Measurements from ENCODE around the gene CHAMP1. TPM values are rescaled to one million over a fixed set of nuclear protein-coding genes. Genes with fewer than 3 reads are reported as not detected.

The CHAMP1 gene, protein sequence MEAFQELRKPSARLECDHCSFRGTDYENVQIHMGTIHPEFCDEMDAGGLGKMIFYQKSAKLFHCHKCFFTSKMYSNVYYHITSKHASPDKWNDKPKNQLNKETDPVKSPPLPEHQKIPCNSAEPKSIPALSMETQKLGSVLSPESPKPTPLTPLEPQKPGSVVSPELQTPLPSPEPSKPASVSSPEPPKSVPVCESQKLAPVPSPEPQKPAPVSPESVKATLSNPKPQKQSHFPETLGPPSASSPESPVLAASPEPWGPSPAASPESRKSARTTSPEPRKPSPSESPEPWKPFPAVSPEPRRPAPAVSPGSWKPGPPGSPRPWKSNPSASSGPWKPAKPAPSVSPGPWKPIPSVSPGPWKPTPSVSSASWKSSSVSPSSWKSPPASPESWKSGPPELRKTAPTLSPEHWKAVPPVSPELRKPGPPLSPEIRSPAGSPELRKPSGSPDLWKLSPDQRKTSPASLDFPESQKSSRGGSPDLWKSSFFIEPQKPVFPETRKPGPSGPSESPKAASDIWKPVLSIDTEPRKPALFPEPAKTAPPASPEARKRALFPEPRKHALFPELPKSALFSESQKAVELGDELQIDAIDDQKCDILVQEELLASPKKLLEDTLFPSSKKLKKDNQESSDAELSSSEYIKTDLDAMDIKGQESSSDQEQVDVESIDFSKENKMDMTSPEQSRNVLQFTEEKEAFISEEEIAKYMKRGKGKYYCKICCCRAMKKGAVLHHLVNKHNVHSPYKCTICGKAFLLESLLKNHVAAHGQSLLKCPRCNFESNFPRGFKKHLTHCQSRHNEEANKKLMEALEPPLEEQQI
- 19.9 and 20.0 TPM in 2 replicates for total RNA-seq

DNA sequence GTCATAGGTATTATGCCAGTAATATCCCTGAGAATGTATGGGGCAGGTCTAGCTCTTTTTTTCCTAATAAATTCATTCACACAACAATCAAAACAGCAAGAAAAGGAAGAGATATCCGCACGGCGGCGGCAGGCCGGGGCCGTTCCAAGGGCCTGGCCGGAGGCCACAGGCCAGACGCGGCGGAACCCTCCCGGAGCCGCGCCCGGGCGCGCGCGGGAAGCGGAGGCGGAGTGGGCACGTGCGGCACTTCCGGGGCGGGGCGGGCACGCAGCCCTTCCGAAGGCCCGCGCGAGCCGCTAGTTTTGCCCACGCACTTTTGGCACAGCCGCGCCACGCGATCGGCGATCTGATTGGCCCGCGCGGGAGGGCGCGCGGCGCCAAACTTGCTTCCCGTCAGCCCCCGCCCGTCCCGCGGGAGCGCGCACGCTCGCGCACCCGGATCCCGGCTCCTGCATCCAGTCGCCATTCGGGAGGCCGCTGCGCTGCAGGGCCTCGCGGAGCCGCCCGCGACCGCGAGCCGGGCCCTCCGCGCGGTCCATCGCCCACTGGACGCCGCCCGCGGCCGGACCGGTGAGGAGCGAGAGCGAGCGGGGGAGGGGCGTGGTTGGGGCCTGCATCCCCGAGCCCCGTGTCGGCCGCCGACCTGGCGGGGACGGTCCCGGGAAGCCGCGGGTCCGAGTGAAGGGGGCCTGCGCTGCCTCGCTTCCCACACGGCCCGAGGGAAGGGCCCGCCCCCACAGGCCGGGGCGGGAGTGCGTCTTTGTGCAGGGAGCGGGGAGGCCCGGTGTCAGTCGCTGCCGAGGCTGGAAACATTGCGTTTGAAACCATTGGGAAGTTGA lies at the start of gene CHAMP1:
TSS of gene CHAMP1 (plus strand) at position 430 of the 839 bp plus-strand sequence. CDS start 9,340 bp downstream, outside the sequence.
- peak; percentile 44 for DNase-seq (ENCODE audit: extremely low read depth, low read depth, low spot score)

DNA sequence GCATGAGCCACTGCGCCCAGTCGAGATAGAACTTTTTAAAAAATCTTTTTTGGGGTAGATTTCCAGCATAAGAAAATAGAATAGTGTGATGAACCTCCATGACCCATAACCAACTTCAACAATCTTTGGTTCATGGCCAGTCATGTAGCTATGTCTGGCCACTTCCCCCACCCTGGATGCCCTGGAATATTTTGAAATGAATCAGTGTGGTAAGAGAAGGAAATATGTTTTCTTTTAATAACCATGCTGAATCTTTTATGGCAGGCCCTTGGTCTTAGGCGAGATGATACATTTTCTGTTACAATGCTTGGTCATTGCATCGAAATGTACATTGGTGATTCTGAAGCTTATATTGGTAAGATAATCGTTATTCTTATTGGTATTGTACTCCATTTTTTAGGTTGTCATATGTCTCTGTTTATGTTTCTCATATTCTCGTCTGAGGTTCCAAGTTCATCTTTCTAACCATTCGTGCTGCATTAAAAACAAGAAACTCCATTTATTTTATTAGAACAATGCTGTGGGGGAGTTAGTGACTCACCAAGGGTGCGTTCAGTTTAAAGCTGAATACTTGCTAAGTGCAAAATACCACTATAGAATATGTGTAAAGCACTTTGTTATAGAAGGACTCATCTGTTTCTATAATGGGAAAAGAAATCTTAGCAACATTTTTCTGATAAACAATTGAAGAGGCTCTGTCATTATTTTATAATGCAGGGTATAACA lies 49.3 kb upstream of the CHAMP1 start:
- no peak for DNase-seq (ENCODE audit: extremely low read depth, low read depth, low spot score)

DNA sequence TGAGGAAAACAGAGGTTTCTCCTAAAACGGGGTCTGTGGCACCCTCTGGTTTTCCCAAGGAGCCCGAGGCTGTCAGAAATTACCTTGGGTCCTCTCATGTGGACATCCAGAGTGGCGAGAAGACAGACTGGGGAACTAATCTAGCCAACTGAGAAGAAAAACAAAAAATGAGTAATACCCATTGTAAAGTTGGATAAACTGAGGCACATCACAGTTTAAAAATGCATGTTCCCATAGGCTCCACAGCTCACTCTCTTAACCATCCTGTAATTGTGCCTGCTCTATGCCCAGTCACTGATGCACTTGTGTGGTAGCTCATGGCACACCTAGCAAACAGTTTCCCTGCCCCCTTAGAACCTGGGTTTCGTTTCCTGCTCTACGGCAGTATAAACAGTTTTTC lies 48.1 kb upstream of the CHAMP1 start:
- DNase-seq (ENCODE audit: extremely low read depth, low read depth, low spot score): no peak

DNA sequence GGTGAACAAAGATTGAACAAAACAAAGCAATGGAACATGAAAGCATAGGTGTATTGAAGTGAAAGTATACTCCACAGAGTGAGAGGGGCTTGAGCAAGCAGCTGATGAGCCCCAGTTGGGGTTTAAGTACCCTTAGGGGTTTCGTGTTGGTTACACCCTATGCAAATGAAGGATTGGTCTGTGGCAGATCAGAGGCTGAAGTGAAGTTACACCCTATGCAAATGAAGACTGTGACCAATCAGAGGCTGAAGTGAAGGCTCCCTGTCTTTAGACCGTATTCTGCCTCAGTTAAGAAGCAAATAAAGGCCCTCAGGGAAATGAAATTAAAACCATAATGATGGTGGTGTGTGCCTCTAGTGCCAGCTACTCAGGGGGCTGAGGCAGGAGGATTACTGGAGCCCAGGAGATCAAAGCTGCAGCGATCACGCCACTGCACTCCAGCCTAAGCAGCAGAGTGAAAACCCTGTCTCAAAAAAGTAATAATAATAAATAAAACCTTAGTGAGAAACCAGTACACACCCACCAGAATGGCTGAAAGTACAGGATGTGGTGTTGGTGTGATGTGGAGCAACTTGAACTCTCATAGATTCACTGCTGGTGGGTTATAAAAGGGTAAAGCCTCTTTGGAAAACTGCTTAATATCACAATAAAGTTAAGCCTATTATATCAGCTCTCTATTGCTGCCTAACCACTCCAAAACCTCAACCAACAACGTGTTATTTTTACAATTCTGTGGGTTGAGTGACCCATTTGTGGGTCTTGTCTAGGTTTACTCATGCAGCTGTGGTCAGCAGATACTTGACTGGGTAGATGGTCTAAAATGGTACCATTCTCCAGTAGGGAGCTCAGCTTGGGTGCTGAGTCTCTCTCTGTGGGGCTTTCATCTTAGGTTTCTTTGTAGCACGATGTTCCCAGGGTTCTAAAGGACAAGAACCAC lies 45.7 kb upstream of the CHAMP1 start:
- DNase-seq (ENCODE audit: extremely low read depth, low read depth, low spot score): no peak

DNA sequence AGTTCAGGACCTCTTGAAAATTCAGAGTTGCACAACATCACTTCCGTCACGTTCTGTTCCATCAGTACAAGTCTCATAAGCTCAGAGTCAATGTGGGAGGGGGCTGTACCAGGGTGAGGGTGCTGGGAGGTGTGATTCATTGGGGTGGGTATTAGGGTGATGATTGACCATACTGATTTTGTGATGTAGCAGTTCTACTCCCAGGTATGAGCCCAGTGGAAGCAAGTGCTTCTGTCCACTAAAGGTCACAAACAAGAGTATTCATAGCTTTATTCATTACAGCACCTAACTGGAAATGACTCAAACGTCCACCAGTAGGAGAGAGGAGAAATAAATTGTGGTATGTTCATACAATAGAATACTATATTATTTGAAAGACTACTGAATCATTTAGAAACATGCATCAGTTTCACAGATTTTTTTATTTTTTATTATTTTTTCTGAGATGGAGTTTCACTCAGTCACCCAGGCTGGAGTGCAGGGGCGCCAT lies 45.0 kb upstream of the CHAMP1 start:
- DNase-seq (ENCODE audit: extremely low read depth, low read depth, low spot score): no peak

DNA sequence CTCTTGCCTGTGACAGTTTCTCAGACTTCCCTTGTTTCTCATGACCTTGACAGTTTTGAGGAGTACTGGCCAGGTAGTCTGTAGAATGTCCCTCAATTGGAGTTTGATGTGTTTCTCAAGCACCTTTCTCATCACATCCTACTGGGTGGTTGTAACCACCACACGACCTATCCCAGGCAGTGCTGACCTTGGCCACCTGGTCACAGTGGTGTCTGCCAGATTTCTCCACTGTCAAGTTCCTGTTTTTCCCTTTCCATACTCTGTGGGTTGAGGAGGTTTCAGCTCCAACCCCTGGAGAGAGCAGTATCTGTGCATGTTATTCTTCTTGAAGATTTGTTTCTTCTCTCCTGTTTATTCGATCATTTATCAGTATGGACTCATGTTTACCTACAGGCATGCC lies 41.3 kb upstream of the CHAMP1 start:
- no peak for DNase-seq (ENCODE audit: extremely low read depth, low read depth, low spot score)

DNA sequence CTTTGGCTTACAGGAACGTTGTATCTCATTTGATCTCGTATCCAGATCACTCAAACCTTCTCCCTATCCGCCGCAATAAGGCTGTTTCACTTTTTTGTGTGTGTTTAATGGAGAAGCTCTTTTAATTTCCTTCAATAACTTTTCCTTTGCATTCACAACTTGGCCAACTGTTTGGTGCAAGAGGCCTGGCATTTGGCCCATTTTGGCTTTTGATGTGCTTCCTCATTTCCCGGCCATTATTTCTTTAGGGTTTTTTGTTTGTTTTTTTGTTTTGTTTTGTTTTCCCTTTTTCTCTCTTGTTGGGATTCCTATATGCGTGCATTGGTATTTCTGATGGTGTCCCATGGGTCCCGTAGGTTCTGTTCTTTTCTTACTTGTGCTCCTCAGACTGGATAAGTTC lies 39.0 kb upstream of the CHAMP1 start:
- no peak for DNase-seq (ENCODE audit: extremely low read depth, low read depth, low spot score)

DNA sequence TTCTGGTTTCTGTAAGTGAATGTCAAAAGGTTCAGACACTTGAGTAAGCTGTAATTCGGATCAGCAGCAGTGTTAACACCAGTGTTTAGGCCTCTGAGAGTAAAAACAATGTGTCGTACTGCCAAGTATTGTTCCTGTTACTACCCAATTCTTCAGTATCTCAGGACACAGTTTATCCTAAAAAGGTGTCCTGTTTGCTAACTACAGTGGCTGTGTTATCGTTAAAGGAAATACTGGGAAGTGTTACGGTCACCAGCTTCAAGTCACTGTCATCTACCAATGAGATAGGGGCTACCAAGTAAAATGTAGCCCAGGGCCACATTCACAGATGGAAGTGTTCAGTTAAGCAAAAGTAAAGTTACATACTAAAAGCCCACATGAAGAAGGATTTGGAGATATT lies 35.2 kb upstream of the CHAMP1 start:
- no peak for DNase-seq (ENCODE audit: extremely low read depth, low read depth, low spot score)

DNA sequence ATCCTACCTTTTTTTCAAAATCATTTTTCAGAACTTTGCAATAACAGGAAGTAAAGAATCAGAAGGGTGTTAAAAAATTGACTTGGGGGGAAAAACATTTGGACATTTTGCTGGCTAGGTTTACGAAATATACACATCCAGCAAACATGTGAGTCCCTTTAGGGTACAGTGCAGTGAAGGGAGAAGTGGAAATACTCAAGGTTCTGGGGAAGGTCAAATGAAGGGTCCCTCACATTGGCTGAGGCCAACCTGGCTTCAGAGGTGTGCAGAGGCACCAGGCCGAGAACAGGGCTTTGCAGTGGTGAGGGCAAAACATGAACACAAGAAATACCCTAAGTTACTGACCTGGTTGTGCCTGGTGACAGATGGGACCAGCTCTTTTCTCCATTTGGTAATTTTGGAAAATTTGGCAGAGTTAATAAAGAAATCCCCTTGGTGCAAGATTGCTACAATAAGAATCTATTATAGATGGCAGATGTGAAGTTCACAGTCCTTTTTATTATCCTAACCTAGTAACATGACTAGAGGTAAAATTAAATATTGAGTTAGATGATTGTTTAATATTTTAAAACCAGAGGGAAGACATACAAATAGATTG lies 34.4 kb upstream of the CHAMP1 start:
- DNase-seq (ENCODE audit: extremely low read depth, low read depth, low spot score): no peak

DNA sequence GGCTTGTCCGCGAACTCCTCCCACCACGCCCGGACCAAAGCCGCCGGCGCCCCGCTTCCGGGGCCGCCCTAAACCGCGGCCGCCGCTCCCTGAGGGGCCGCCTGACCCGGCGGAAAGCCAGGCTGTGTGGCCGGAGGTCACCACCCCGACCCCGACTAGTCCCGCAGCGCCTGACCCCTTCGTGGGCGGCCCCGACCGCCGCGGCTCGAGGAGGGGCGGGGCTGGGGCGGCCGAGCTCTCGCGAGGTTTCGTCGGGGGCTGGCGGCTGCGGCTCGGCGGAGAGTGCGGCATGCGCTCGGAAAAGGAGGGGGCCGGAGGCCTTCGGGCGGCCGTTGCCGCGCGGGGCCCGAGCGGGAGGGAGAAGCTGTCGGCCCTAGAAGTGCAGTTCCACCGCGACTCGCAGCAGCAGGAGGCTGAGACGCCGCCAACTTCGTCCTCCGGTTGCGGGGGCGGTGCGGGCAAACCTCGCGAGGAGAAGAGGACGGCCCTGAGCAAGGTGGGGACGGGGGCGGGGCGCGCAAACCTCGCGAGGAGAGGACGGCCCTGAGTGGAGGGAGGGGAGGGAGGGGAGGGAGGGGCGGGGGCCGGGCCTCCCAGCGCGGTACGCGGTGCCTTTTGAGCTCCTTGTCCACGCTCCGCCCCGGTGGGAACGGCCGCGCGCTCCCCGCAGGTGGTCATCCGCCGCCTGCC lies 32.8 kb upstream of the CHAMP1 start, which contains the start of gene UPF3A:
TSS of gene UPF3A (plus strand) at position 251 of the 690 bp plus-strand sequence. CDS start at position 290, 39 bp downstream.
- no peak for DNase-seq (ENCODE audit: extremely low read depth, low read depth, low spot score)

DNA sequence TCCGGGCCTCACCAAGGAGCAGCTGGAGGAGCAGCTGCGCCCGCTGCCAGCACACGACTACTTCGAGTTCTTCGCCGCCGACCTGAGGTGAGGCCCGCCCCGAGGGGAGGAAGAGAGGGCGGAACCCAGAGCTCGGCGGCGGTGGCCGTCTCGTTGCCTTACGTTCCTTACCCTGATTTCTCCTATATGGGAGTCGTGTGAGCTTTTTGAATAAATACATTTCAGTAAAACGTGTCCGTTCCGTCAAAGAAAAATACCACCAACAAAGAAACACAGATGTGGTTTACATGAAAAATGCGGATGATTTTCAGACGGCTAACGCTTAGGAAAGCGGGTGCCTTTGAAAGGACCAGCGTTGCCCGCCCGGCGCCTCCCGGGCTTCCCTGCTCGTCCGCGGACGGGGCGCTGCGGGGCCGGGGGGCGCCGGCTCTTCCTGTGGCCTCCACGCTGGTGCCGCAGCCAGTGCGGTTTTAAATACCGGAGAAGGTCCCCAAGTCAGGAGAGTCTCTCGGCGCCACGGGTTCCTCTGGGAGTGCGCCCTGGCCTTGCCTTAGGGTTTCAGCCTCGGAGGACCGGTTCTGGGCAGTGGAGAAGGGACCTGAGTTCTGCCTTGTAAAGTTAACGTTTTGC lies 32.1 kb upstream of the CHAMP1 start:
- DNase-seq (ENCODE audit: extremely low read depth, low read depth, low spot score): no peak

DNA sequence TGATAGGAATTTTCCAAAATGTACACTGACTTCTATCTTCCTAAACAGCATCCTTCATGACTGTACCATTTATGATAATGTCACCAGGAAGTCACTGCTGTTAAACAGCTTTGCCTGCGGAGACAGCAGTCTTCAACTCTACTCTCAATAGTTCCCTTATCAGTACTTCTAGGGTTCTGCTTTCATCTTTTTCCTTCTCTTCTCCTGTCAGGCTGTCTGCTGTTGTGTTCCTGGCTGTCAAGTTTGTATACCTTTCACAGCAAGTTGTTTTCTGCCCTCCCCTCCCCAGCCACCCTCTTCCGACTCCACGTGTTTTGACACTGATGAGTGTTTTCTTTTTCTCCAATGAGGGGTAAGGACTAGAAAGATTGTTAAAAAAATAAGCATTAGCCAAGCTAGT lies 30.7 kb upstream of the CHAMP1 start:
- DNase-seq (ENCODE audit: extremely low read depth, low read depth, low spot score): no peak

DNA sequence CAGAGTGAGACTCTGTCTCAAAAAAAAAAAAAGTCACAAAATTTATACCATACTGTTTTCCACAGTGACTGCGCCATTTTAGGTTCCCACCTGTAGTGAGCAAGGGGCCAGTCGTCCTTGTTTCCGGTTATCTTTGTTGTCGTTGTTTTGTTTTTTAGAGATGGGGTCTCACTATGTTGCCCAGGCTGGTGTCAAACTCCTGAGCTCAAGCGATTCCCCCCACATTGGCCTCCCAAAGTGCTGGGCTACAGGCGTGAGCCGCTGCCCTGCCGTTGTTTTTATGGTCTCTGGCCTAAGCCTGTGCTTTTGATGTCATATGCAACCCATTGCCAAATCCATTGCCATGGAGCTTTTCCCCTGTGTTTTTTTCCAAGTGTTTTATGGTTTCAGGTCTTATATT lies 29.6 kb upstream of the CHAMP1 start:
- no peak for DNase-seq (ENCODE audit: extremely low read depth, low read depth, low spot score)

DNA sequence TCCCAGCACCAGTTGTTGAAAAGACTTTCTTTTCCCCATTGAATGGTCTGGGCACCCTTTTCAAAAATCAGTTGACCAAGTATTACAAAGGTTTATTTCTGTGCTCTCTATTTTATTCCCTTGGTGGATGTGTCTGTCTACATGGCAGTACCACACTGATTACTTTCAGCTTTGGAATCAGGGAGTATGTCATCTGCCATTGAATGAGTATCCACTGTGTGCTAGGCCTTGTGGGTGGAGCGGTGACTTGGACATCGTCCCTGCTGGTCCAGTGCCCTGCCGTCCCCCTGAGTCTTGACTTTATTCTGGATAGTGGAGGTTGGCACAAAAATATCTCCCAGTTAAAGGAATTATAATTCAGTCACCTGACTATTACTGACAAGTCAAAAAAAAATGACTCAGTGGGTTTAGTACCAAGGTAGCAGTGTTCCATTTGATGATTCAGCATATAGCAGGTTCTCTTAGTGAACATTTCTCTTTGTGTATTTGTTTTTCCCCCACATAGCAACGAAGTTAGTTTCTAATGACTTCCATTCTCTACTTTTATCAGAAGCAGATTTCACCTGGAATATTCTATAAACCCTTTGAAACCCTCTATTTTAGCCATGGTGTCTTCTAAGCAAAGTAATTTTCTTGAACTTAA lies 29.0 kb upstream of the CHAMP1 start:
- DNase-seq (ENCODE audit: extremely low read depth, low read depth, low spot score): no peak

DNA sequence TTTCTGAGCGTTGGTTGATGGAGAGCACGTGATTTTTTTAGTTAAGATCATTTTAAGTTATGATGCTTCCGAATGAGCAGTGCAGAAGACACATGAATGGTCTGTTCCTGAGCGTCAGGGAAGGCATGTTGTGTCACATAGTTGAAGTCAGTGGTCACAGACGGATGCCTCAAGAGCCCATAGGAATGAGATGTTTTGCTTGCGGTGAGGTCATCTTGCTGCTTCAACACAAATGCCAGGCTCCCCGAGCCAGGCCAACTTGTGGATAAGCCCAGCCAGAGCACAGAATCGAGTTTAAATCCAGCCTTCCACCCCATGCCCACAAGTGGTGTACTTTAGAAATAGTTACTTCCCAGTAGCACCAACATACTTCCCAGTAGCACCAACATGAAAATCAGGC lies 27.5 kb upstream of the CHAMP1 start:
- no peak for DNase-seq (ENCODE audit: extremely low read depth, low read depth, low spot score)

DNA sequence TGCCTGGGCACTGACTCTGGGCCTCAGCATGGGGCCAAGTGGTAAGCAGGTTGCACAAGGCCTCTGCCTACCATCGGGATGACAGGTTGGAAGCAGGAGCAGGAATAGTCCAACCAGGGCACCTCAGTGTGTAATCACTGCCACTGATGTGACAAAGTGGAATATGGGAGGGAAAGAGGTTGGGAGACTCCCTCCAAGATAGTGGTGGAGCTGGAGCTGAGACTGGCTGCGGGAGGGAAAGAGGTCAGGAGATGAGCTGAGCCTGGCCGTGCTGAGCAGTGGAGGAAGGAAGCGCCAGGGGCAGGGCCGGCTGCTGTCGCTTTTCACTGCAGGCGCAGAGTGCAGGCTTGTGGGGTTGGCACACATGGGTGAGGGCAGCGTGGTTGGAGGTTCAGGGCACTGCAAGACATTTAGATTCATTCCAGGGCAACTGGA lies 26.1 kb upstream of the CHAMP1 start:
- no peak for DNase-seq (ENCODE audit: extremely low read depth, low read depth, low spot score)

DNA sequence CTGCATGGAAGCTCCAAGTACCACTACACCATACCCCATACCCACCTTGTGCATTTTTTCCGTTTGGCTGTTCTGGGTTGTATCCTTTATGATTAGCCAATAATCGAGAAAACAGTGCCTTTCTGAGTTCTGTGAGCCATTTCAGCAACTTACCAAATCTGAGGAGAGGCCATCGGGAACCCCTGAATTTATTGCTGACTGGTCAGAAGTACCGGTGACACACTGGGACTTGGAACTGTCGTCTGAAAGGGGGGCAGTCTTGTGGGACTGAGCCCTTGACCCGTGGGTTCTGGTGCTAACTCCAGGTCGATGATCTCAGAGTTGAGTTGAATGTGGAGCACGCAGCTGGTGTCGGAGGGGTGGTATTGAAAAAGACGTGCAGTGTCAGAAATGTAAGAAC lies 17.9 kb upstream of the CHAMP1 start:
- DNase-seq (ENCODE audit: extremely low read depth, low read depth, low spot score): no peak

Data from glomerular endothelial cell (primary cell).